Left renal pelvis (tissue), 4 donors: ENCODE results near the gene SLC44A1. TPM values are rescaled to one million over a fixed set of nuclear protein-coding genes. Genes with fewer than 3 reads are reported as not detected.
A peak's percentile ranks its signal among the peaks of the same experiment; 100 is the strongest.

ENCODE experiments used
- DNase-seq, 4 donors: peaks; one replicate each; pipeline ENCODE4 v3.0.0-alpha.2; 2013; ENCODE audit warnings: low read depth in 4 of 4, low spot score in 3 of 4
- polyA plus RNA-seq, 4 donors: library from polyadenylated mRNA; unstranded; fragments of 120-200 nt; gene quantifications; one replicate each; pipeline ENCODE4 v1.2.1, GENCODE V29; 2013; ENCODE audit not compliant: insufficient read length in 4 of 4

Gene SLC44A1
- 10 to 100 TPM; 33.4 to 61.0 (median 50.7) TPM for polyA plus RNA-seq

- peak; percentile 82 to 88 (median 86) for DNase-seq
Observed at GRCh38 chr9:105244003-105244733, at the start of gene SLC44A1. Gene SLC44A1, plus strand, starts transcription at chr9:105244651. Its CDS starts 218 bp downstream, at chr9:105244869.

DNA sequence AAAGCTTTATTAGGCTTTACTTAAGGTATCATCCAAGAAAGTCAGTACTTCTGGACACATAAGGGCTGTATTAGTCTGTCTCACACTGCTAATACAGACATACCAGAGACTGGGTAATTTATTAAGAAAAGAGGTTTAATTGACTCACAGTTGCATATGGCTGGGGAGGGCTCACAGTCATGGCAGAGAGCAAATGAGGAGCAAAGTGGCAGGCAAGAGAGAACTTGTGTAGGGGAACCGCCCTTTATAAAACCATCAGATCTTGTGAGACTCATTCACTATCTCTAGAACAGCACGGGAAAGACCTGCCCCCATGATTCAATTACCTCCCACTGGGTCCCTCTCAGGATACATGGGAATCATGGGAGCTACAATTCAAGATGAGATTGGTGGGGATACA lies 49.2 kb upstream of the SLC44A1 start:
- no peak for DNase-seq

- DNase-seq: no peak
Observed at GRCh38 chr9:105198023-105198422, 46.4 kb upstream of the SLC44A1 start.

DNA sequence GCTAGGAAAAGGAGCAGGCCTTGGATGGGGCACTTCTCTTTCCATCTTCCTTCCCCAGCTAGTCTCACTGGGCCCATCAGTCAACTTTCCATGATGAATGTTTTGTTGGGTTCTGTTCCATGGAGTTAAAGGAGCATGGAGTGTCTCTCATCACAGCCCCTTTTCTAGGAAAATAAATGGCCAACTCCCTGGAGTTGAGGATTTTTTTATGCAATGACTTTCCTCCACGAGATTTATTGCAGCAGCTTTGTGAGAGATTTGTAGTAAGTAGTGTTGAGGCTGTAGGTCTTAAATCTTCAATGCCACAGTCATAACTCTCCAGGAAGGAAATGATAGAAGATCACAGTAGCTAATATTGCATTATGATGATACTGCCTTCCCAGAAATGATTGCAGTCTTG lies 45.6 kb upstream of the SLC44A1 start:
- DNase-seq: no peak

DNA sequence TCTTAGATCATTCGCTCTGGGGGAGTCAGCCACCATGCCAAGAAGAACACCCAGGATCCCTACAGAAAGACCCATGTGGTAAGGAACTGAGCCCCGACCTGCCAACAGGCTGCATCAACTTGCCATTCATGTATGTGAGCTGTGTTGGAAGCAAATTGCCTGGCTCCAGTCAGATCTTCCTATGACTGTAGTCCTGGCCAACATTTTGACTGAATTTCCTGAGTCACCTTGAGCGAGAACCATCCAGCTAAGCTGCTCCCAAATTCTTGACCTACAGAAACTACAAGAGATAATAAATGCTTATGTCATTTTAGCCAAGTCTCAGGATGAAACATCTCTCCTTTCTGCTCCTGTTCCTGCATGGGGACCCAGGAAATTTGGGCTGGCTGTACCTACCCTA lies 40.0 kb upstream of the SLC44A1 start:
- no peak for DNase-seq

DNA sequence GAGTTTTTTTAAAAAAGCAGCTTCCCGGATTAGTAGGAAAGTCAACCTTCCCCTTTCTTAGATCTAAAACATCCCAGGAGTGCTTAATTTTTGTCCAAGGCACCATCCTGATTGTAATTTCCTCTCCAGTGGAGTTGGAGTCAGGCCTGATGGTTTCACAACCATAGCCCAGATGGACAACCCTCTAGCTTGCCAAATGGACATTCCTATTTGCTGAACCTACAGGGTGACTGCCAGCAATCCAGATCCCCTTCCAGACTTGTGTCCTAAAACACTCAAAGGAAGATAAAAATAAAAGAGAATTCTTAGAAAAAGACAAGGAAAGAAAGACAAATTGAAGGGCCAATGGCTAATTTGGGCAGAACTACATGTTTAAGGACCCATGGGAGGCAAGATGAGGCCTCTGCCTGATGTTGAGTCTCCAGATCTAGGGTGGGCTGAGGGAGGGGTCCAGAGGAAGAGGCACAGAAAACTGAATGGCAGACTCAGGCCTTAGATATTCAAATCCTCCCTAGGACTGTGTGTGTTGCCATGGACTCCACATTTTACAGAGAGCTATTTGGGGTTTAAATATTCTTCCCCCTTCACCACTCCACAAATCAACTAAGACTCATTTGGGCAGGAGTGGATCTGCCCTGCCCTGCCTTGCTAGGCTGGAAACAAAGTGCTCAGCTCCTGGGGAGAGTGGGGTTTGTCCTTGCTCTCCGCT lies 38.5 kb upstream of the SLC44A1 start:
- DNase-seq: no peak

- DNase-seq: no peak
Observed at GRCh38 chr9:105206496-105206820, 38.0 kb upstream of the SLC44A1 start.

DNA sequence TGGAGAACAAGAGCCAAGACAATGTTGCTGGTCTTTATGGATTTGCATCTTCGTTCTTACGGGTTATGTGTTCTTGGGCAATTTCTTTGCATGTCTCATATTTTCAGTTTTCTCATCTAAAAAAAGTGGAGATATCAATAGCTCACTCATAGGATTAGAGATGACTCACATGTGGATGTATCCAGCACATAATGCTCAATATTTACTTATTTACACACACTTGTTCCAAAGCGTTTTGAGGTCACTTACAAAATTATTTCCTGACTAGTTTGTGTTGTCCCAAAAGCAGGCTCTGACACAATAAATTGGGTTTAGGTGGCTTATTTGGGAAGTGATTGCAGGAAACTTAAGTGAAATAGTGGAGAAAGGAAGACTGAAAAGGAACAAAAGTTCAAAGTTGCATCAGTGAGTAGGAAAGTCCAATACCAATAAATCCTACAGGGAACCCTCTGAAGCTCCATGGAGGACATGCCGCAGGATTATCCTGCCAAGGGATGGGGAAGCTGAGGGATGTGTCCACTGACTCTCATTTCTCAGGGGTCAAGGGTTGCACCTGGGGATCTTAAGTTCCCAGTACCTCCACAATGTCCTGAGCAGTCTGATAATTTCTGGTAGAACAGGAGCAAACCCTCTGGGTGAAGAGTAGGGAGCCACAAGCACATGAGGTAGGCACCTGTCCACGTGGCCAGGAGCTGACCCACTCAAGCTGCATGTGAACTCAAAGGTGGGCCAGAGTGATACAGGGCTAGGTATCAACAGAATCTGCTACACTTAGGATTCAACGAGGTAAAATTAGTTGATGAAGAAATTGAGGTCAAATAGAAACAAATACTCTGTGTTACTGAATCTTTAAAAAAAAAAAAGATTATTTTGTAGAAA lies 37.4 kb upstream of the SLC44A1 start:
- no peak for DNase-seq

- no peak for DNase-seq
Observed at GRCh38 chr9:105216440-105217178, 27.8 kb upstream of the SLC44A1 start.

DNA sequence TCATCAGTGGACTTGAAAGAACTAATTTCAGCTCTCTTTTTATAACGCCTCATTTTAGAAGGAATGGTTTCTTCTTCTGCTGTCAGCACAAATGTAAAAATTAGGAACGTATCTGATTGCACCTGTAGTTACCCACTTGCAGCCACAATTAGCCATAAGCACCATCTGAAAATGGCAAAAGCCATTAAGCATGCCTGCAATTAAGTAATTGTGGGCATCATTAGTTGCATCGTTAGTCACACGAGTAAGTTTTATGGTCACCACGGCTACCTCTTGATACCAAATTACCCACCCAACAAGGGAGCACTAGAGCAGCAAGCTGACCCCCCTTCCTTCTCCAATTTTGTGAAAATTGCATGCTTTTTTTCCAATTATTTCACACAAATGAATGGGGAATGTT lies 25.8 kb upstream of the SLC44A1 start:
- DNase-seq: no peak

DNA sequence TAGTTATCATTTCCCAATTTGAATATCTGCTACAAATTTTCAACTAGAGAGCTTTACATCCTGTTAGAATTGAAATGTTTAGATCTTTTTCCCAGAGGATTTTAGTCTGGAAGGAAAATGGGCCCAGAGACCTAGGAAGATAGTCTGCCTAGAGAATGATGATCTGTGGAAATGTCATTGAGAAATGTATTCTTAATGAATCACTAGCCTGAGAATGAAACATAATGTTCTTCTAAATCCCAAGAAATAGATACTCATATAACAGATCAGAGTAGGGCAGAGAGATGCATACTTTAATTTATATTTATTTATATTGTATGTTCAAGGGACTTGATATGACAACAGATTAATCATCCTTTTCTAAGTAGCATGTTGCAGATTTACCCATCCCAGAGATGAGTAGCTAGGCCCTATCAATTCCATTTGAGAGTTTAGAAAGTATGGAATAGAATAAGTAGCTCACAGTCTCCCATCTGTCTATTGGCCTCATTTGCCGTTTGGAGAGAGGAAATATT lies 25.1 kb upstream of the SLC44A1 start:
- no peak for DNase-seq

DNA sequence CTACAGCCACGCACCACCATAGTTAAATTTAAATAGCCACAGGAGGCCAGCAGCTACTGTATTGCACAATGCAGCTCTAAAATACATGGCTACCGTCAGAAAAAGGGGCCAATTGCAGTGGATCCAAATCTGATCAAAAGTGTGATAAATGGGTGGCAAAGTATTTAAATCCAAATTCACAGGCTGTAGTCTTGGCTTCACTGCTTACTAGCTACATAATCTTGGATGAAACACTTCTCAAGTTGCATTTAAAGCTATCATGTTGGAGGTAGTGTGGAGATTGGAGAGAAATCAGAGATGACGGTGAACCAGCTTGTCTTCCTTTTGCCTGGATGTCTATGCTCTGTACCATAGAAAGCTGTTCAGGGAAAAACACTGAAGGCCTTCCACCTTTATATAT lies 24.0 kb upstream of the SLC44A1 start:
- DNase-seq: no peak

DNA sequence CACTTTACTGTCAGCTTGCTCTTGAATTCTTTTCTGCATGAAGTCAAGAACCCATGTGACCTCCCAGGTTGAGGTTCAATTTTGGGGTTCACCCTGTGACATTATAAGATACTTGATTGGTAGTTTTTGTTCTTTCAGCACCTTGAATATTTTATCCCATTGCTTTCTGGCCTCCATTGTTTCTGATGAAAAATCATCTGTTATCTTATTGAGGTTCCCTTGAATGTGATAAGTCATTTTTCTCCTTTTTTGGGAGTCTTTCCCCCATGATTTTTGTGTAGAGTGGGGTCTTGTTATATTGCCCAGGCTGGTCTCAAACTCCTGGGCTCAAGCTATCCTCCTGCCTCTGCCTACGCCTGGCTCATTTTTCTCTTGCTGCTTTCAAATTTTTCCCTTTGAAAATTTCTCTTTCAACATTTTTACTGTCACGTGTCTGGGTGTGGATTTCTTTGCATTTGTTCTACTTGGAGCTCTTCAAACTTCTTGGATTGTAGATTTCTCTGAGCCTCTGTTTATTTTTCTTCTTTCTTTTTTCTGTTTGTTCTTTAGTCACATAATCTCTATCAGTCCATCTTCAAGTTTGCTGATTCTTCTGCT lies 20.8 kb upstream of the SLC44A1 start:
- no peak for DNase-seq

DNA sequence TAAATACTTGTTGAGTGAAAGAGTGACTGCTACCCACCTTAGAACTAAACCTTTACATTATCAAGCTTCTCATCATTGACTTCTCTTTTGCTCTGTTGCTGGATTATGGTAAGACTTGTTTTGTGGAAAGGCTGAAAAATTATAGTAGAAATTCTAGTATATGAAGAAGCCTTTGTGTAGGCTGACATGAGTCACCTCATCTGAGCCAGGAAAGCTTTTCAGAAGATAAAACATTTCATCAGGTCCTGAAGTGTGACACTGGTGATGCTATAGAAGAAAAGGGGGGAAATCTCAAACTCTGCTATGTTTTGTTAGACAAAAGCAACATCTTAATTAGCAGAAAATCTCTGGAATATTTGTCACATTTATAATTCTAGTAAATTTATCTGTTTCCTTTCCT lies 18.4 kb upstream of the SLC44A1 start:
- DNase-seq: no peak

- DNase-seq: no peak
Observed at GRCh38 chr9:105232207-105232606, 12.2 kb upstream of the SLC44A1 start.

- no peak for DNase-seq
Observed at GRCh38 chr9:105233873-105234272, 10.6 kb upstream of the SLC44A1 start.

GRCh38 chr9:105236261-105236660 lies 8.2 kb upstream of the SLC44A1 start:
- DNase-seq: no peak

- no peak for DNase-seq
Observed at GRCh38 chr9:105237246-105237645, 7.2 kb upstream of the SLC44A1 start.

- DNase-seq: no peak
Observed at GRCh38 chr9:105238302-105238701, 6.1 kb upstream of the SLC44A1 start.
